Measurements from ENCODE around the gene ABCA1. TPM values are rescaled to one million over a fixed set of nuclear protein-coding genes. Genes with fewer than 3 reads are reported as not detected.

Gene ABCA1
- total RNA-seq, 1 experiment from 2014 or later = 3.6 TPM

DNA sequence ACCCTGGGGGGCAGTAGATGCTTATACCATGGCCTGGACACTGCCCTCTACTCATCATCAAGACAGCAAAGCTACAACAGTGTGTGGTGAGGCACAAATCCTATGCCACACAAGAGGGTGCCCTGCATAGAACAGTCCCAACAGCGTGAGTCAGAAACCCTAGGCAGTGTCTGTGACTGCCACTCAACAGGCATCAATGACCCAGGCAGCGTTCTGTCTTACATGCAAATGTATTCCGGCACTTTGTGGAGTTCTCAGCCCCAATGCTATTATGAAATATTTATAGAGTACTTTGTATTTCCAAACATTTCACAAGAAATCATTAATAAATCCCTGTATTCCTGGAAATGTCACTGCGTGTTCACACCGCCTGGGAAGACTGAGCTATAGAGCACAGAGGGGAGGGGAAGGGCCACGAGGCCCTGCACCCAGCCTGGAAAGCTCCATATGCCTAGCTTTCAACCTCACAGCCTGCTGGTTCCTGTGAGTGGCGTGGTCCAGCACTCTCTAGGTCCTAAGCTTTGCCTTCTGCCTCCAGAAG, 86.3 kb downstream of the ABCA1 start:
- Histone ChIP-seq H3K4me3 (ENCODE audit: insufficient read depth, low read depth, low read length) (no peak overlapping the region), H3K36me3 (replicated peaks; ENCODE audit: control insufficient read depth, insufficient read depth, low read length) (no peaks in the 10 kb centered on the region), H3K27me3 (ENCODE audit: control insufficient read depth, insufficient read depth, low read length) (no peaks in the 10 kb centered on the region)
- DNase-seq = no peak

DNA sequence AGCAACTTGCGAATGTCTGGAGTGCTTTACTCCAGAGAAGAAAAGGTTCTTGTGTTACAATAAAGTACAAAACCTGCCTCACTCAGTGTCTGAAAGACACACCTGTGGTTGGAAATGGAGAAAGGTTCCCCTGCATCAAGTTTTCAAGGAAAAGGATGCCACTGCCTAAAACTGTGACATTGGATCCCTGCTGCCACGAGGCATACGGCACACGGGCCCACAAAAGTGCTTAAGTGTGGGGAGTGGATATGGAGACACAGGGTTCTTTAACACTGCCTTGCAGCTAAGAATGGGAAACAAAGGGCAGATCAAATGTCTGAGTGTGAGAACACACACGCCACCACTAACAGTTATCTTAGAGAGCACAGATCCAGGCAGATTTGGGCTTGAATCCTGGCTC, 89.0 kb downstream of the ABCA1 start:
- DNase-seq = no peak
- no peaks in the 10 kb centered on the region for H3K36me3 ChIP-seq (replicated peaks; ENCODE audit: control insufficient read depth, insufficient read depth, low read length)
- no peaks in the 10 kb centered on the region for H3K27me3 ChIP-seq (ENCODE audit: control insufficient read depth, insufficient read depth, low read length)
- no peak overlapping the region for H3K4me3 ChIP-seq (ENCODE audit: insufficient read depth, low read depth, low read length)

DNA sequence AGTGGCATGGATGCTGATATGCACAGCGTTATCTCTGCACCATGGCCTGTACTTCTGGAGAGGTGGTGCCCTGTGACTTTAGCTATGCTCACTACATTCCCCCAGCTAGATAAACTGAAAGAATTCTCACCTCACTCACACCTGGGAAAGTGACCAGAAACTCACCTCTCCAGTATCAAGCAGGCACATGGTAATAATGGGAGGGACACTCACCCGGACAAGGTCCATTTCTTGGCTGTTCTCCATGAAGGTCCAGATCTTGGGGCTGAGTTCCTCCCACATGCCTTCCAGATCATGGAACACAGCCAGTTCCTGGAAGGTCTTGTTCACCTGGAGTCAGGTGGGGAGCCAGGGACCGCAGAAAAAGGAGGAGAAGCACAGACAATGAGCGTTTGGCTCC, 91.2 kb downstream of the ABCA1 start:
- no peak for DNase-seq
- Histone ChIP-seq H3K36me3 (replicated peaks; ENCODE audit: control insufficient read depth, insufficient read depth, low read length) (no peaks in the 10 kb centered on the region), H3K27me3 (ENCODE audit: control insufficient read depth, insufficient read depth, low read length) (no peaks in the 10 kb centered on the region), H3K4me3 (ENCODE audit: insufficient read depth, low read depth, low read length) (no peak overlapping the region)

DNA sequence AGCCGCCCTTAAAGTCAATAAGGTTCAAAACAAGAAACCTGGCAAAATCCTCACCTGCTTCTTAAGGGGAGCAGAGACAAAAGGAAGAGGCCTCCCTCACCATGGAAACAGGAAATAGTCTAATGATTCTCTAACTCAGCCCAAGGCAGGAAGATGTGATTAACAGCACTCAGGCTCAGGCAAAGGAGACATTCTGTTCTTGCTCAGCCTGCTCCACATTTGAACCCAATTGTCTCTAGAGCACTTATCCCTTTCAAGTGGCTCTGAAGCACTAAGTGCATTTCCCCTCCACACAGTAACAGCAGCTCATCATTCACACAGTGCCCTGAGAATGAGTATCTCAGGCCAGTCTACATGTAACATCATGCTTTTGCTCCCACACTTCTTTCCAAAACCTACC, 91.7 kb downstream of the ABCA1 start:
- no peak for DNase-seq
- no peaks in the 10 kb centered on the region for H3K36me3 ChIP-seq (replicated peaks; ENCODE audit: control insufficient read depth, insufficient read depth, low read length)

DNA sequence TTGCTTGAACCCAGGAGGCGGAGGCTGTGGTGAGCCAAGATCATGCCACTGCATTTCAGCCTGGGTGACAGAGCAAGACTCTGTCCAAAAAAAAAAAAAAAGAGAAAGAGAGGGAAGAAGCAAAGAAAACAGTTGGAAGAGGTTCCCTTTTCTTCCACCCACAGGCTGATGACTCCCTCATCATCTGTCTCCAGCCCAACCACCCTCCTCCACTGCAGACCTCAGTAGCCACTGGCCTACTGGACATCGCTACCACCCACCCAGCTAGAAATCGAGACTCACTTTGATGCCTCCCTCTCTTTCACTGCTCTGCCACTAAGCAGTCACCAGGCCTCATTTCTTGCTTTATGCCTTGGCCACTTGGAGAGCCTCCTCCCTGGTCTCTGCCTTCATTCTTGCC, 92.8 kb downstream of the ABCA1 start:
- Histone ChIP-seq H3K4me3 (ENCODE audit: insufficient read depth, low read depth, low read length) (no peak overlapping the region), H3K36me3 (replicated peaks; ENCODE audit: control insufficient read depth, insufficient read depth, low read length) (no peaks in the 10 kb centered on the region), H3K27me3 (ENCODE audit: control insufficient read depth, insufficient read depth, low read length) (no peaks in the 10 kb centered on the region)
- no peak for DNase-seq

More for the DNA sequence above, 91.7 kb downstream of the ABCA1 start:
- no peaks in the 10 kb centered on the region for H3K27me3 ChIP-seq (ENCODE audit: control insufficient read depth, insufficient read depth, low read length)
- H3K4me3 ChIP-seq (ENCODE audit: insufficient read depth, low read depth, low read length) = no peak overlapping the region

DNA sequence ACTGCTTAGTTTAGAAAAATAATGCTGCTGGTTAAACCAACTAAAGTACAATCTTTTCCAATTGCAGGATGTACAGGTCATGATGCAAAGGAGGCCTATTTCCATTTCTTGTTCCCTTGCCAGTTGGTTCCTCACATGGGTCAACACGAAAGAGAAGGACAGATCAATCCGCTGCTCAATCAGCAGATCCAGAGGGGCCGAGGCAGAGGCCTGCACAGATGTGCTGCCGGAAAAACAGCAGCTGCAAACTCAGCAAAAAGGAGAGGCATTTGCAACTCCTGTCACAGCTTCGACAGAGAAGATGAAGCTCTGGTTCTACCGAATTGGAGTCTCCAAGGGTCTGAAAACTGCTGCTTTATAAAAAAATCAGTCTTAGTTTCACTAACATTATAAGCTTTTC, 94.3 kb downstream of the ABCA1 start:
- DNase-seq = no peak
- no peaks in the 10 kb centered on the region for H3K36me3 ChIP-seq (replicated peaks; ENCODE audit: control insufficient read depth, insufficient read depth, low read length)
- H3K4me3 ChIP-seq (ENCODE audit: insufficient read depth, low read depth, low read length) = no peak overlapping the region
- H3K27me3 ChIP-seq (ENCODE audit: control insufficient read depth, insufficient read depth, low read length) = no peaks in the 10 kb centered on the region

DNA sequence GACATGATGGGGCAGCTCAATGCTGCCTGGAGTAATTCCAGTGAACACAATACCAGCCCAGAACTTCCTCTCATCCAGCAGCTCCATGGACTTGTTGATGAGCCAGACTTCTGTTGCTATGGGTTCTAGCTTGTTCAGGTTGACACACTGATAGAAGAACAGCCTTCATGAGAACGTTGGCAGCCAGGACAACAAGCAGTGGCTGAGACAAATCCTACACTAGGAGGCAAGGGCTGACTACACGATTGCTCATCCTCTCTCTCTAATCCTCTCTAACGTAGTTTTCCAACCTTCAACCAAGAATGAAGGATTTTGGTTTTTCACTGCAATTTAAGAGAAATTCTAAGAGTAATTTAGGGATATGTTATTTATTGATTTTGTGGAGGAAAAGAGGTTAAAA, 96.3 kb downstream of the ABCA1 start:
- H3K36me3 ChIP-seq (replicated peaks; ENCODE audit: control insufficient read depth, insufficient read depth, low read length) = no peaks in the 10 kb centered on the region
- H3K27me3 ChIP-seq (ENCODE audit: control insufficient read depth, insufficient read depth, low read length) = no peaks in the 10 kb centered on the region
- H3K4me3 ChIP-seq (ENCODE audit: insufficient read depth, low read depth, low read length) = no peak overlapping the region
- DNase-seq = no peak

DNA sequence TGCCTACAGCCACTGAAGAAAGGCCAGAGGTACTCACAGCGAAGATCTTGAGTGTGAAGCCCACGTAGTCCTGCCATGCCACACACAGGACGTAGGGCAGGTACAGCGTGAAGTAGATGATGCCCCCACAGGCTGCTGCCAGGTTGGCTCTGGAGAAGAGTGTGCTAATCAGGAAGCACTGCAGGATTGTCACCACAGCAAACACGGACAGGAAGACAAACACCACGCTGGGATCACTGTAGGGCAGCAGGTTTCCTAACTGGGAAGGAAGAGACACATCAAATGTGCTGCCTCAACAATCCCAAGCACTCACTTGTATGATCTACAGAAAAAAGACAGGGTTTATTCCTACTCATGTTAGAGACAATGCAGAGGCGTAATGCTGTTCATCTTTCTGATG, 101.0 kb downstream of the ABCA1 start:
- Histone ChIP-seq H3K4me3 (ENCODE audit: insufficient read depth, low read depth, low read length) (no peak overlapping the region), H3K36me3 (replicated peaks; ENCODE audit: control insufficient read depth, insufficient read depth, low read length) (no peaks in the 10 kb centered on the region), H3K27me3 (ENCODE audit: control insufficient read depth, insufficient read depth, low read length) (no peaks in the 10 kb centered on the region)
- DNase-seq = no peak

DNA sequence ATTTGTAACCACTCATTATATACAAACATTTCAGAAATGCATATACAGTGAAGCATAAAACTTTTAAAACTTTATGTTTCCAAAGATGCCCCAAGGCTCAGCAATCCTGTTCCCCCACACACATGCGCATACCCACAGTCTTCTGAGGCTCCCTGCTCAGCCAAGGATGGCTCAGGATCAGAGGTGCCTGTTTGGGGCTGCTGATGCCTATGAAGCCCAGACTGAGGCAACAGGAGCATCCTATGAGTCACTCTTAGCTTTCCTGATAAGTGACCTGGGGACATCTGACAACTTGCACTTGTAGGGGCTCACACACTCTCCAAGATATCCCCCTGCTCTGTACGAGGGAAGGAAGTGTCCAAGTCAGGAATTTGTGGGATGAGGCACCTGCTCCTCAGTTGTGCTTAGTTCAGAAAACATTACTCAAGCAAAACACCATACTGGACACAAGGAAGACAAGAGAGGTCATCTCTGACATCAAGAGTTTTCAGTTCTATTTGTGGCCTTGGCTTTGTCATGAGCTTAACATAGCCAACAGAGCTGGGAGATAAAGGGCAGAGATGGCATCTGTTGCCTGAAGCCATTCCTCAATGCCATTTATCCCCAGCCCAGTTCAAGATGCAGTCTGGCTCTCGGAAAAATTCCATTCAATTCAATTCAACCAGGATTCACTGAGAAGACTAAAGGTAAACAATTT, 101.7 kb downstream of the ABCA1 start:
- DNase-seq = no peak
- H3K36me3 ChIP-seq (replicated peaks; ENCODE audit: control insufficient read depth, insufficient read depth, low read length) = no peaks in the 10 kb centered on the region
- H3K4me3 ChIP-seq (ENCODE audit: insufficient read depth, low read depth, low read length) = no peak overlapping the region
- H3K27me3 ChIP-seq (ENCODE audit: control insufficient read depth, insufficient read depth, low read length) = no peaks in the 10 kb centered on the region

DNA sequence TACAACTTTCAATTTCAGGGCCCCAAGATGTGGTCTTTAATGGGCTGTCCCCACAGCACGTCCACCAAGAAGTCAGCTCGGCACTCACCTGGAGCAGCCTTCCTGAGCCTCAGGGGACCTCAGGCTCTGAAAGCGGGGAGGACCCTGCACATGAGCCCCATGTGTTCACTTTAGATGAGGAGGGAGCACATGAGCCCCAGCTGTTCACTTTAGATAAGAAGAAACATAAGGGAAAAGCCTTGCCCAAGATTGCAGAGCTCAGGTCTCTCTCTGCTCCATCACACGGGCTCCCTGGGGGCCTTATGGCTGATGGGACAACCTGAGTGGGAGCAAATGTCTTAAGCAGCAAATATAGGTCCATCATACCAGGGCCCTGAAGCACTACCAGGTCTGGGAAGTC, 107.6 kb downstream of the ABCA1 start:
- DNase-seq = no peak
- Histone ChIP-seq H3K36me3 (replicated peaks; ENCODE audit: control insufficient read depth, insufficient read depth, low read length) (no peaks in the 10 kb centered on the region), H3K27me3 (ENCODE audit: control insufficient read depth, insufficient read depth, low read length) (no peaks in the 10 kb centered on the region), H3K4me3 (ENCODE audit: insufficient read depth, low read depth, low read length) (no peak overlapping the region)

DNA sequence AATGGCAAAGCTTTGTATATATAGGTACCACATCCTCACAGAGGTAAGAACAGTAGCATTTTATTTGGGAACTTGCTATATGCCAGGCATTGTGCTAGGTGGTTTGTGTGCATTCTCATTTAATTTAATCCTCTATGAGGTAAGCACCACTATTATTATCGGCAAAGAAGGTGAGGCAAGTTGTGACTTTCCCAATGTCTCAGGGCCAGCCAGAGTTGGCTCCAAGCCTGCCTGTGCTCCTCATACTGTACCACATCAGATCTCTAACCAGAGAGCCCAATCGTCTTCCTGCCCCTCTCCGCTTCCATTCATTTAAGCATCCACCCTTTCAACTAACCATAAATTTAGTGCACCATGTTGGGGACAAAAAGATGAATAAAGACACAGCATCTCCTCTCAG, 108.9 kb downstream of the ABCA1 start:
- Histone ChIP-seq H3K27me3 (ENCODE audit: control insufficient read depth, insufficient read depth, low read length) (no peaks in the 10 kb centered on the region), H3K36me3 (replicated peaks; ENCODE audit: control insufficient read depth, insufficient read depth, low read length) (no peaks in the 10 kb centered on the region)
- no peak for DNase-seq

DNA sequence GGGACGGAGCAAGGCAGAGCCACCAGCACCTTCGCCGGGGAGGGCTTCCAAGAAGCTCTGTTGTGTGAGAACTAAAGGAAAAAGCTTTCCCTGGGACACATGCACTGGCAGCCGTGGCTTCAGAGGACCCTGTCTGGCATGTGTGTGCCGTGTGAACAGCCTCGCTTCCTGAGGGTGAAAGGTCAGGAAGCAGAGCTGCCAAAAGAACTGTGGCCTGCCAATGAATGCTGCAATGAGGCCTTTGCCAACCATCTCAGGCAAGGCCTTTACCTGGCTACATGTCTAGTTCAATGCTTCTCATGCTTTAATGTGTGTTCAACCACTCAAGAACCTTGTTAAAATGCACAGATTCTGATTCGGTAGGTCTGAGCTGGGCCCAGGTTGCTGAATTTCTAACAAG, 110.5 kb downstream of the ABCA1 start:
- Histone ChIP-seq H3K36me3 (replicated peaks; ENCODE audit: control insufficient read depth, insufficient read depth, low read length) (no peaks in the 10 kb centered on the region), H3K4me3 (ENCODE audit: insufficient read depth, low read depth, low read length) (no peak overlapping the region), H3K27me3 (ENCODE audit: control insufficient read depth, insufficient read depth, low read length) (no peaks in the 10 kb centered on the region)
- no peak for DNase-seq

More for the DNA sequence above, 108.9 kb downstream of the ABCA1 start:
- H3K4me3 ChIP-seq (ENCODE audit: insufficient read depth, low read depth, low read length) = no peak overlapping the region

DNA sequence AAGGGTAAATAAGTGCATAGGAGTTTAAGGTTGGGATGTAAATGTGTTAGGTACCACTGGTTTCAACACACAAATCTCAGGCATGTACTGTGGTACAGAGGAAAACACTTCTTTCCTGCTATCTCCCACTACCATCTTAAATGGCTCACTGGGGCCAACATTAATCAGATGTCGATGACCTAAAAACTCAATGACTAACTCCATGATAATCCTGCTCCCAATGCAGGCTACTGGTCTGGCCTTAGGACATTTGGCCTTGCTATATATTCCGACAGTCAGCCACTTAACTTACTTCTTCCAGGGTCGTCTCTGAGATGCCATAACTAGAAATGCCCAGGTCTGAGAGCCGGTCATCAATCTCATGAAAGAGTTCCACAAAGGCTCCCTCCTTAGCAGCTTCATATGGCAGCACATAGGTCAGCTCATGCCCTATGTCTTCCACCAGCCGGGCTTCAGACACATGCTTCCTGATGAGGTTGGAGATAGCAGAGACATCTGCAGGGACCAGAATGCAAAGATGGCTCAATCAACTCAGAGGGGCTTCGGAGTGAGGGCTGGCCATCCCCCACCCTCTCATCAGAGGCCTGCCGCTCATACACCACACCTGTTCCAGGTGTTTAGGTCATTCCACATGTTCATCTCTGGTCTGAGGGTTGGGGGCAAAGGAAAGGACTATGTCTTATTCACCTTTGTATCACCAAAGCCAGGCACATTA, 111.9 kb downstream of the ABCA1 start:
- Histone ChIP-seq H3K4me3 (ENCODE audit: insufficient read depth, low read depth, low read length) (no peak overlapping the region), H3K27me3 (ENCODE audit: control insufficient read depth, insufficient read depth, low read length) (no peaks in the 10 kb centered on the region), H3K36me3 (replicated peaks; ENCODE audit: control insufficient read depth, insufficient read depth, low read length) (no peaks in the 10 kb centered on the region)
- no peak for DNase-seq

DNA sequence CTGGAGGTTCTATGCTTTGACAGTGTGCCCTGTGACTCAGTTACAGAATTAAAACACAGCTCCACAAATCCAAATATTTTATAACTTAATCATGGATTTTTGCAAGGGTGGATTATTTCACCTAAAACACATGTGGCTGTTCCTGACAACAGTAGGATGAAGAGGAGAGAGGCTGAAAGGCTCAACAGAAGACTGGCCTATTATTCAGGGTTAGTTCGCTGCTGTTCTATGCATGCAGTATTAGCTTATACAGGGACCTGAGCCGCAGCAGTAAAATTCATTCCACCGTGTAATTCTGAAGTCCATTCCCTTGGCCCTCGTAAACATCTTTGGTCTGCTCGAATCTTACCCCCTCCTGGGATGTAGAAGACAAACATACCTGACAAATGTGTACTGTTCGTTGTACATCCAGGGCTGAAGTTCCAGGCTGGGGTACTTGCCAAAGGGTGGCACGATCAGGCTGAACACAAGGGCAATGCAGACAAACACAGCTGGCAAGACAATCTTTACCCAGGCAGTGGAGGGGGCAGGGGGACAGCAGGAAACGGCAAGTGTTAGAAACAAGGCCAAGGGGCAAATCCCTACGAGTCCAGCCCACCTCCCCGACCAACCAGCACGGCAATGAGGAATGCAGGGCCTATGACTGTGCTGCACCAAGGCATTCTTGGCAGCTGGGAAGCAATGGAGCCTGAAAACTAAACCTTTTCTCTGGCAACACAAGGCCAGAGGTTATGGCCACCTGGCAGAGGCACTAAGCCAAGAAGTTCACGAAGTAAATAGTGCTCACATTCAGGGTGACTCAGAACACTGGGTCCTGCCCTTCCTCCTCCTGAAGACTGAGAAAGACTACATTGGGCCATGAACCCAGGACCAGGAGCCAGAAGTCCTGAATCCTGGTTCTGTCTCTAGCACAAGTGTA, 117.3 kb downstream of the ABCA1 start:
- no peaks in the 10 kb centered on the region for H3K27me3 ChIP-seq (ENCODE audit: control insufficient read depth, insufficient read depth, low read length)
- no peak overlapping the region for H3K4me3 ChIP-seq (ENCODE audit: insufficient read depth, low read depth, low read length)
- H3K36me3 ChIP-seq (replicated peaks; ENCODE audit: control insufficient read depth, insufficient read depth, low read length) = no peaks in the 10 kb centered on the region
- no peak for DNase-seq

Measured in H7 (cell line).